Measurements from ENCODE around the gene PCDH12.

DNA sequence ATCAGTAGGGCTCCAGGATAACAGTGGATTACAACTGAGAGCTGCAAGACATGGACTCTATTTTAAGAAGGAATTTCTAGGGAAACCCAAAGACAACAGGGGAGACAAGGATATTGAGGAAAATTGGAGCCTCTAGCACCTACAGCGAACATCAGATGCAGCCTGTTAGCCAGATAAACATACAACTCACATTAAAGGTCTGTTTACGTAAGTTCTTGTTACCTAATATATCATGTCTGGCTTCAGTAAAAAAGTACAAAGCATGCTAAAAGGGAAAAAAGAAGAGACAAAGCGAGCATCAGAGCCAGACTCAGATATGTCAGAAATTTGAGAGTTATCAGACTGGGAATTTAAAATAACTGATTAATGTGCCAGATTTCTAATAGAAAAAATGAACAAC, 37.7 kb upstream of the PCDH12 start:
- TF ChIP-seq, protein P1, sequence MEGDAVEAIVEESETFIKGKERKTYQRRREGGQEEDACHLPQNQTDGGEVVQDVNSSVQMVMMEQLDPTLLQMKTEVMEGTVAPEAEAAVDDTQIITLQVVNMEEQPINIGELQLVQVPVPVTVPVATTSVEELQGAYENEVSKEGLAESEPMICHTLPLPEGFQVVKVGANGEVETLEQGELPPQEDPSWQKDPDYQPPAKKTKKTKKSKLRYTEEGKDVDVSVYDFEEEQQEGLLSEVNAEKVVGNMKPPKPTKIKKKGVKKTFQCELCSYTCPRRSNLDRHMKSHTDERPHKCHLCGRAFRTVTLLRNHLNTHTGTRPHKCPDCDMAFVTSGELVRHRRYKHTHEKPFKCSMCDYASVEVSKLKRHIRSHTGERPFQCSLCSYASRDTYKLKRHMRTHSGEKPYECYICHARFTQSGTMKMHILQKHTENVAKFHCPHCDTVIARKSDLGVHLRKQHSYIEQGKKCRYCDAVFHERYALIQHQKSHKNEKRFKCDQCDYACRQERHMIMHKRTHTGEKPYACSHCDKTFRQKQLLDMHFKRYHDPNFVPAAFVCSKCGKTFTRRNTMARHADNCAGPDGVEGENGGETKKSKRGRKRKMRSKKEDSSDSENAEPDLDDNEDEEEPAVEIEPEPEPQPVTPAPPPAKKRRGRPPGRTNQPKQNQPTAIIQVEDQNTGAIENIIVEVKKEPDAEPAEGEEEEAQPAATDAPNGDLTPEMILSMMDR (IDR thresholded peaks at IDR 0.05), result no peak
- TF ChIP-seq EP300 (IDR thresholded peaks at IDR 0.05) (no peak), POLR2A (IDR thresholded peaks at IDR 0.05) (no peak)
